IMR-90 (cell line): ENCODE data around the gene UGT1A4.

ENCODE experiments used
- CEBPB ChIP-seq: IDR thresholded peaks from 2 replicates; pipeline ENCODE4 v1.6.1; 2012; ENCODE audit warnings: low read depth, low read length, improper control_type of control experiment
- MAZ ChIP-seq: IDR thresholded peaks from 2 replicates; pipeline ENCODE4 v1.6.1; 2012; ENCODE audit warnings: low read depth, mild to moderate bottlenecking, low read length, improper control_type of control experiment, moderate library complexity, borderline replicate concordance
- POLR2A ChIP-seq: IDR thresholded peaks from 2 replicates; pipeline ENCODE4 v1.6.1; 2012; ENCODE audit warnings: mild to moderate bottlenecking, low read depth, low read length
- RAD21 ChIP-seq: IDR thresholded peaks from 2 replicates; pipeline ENCODE4 v1.6.1; 2012; ENCODE audit warnings: low read length, improper control_type of control experiment
- TF ChIP-seq, protein P1 (sequence below): conservative IDR thresholded peaks from 2 replicates; pipeline ENCODE4 v1.5.1; 2012; ENCODE audit warnings: mild to moderate bottlenecking, low read depth, low read length, improper control_type of control experiment
- TF ChIP-seq, protein P2 (sequence below): fragments of 150-350 bp; IDR thresholded peaks from 2 replicates; pipeline ENCODE4 v1.6.1; 2017; ENCODE audit warnings: mild to moderate bottlenecking, antibody characterized with exemption, low read length, low read depth
- TF ChIP-seq, protein P3 (sequence below): fragments of 150-350 bp; IDR thresholded peaks from 2 replicates; pipeline ENCODE4 v1.6.1; 2016; ENCODE audit warnings: low read depth, mild to moderate bottlenecking, low read length, moderate library complexity, borderline replicate concordance

DNA sequence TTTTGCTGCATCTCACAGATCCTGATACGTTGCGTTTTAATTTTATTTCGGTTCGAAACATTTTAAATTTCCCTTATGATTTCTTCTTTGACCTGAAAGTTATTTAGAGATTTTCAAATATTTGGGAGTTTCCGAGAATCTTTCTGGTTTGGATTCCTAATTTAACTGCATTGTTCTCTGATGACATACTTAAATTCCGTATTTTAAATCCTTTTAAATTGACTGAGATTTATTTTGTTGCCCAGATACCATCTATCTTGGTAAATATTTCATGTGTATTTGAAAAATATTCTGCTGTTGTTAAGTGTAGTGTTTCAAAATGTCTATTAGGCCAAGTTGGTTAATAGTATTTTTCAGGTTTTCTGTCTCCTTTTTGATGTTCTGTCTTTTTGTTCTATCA lies 97.3 kb downstream of the UGT1A4 start:
- TF ChIP-seq RAD21 (no peak), CEBPB (no peak), POLR2A (no peak), MAZ (no peak)
- TF ChIP-seq, protein P1, sequence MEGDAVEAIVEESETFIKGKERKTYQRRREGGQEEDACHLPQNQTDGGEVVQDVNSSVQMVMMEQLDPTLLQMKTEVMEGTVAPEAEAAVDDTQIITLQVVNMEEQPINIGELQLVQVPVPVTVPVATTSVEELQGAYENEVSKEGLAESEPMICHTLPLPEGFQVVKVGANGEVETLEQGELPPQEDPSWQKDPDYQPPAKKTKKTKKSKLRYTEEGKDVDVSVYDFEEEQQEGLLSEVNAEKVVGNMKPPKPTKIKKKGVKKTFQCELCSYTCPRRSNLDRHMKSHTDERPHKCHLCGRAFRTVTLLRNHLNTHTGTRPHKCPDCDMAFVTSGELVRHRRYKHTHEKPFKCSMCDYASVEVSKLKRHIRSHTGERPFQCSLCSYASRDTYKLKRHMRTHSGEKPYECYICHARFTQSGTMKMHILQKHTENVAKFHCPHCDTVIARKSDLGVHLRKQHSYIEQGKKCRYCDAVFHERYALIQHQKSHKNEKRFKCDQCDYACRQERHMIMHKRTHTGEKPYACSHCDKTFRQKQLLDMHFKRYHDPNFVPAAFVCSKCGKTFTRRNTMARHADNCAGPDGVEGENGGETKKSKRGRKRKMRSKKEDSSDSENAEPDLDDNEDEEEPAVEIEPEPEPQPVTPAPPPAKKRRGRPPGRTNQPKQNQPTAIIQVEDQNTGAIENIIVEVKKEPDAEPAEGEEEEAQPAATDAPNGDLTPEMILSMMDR: no peak
- TF ChIP-seq, protein P2, sequence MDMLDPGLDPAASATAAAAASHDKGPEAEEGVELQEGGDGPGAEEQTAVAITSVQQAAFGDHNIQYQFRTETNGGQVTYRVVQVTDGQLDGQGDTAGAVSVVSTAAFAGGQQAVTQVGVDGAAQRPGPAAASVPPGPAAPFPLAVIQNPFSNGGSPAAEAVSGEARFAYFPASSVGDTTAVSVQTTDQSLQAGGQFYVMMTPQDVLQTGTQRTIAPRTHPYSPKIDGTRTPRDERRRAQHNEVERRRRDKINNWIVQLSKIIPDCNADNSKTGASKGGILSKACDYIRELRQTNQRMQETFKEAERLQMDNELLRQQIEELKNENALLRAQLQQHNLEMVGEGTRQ: no peak
- TF ChIP-seq, protein P3, sequence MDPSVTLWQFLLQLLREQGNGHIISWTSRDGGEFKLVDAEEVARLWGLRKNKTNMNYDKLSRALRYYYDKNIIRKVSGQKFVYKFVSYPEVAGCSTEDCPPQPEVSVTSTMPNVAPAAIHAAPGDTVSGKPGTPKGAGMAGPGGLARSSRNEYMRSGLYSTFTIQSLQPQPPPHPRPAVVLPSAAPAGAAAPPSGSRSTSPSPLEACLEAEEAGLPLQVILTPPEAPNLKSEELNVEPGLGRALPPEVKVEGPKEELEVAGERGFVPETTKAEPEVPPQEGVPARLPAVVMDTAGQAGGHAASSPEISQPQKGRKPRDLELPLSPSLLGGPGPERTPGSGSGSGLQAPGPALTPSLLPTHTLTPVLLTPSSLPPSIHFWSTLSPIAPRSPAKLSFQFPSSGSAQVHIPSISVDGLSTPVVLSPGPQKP: no peak
